GM15510 (cell line): ENCODE data around the gene RUVBL2.
"Not testable (repeated sequence)": the region's sequence is repeated elsewhere in the genome, so short reads cannot be mapped to it uniquely, and the experiment has no call there.

Source experiments
- POLR2A ChIP-seq: IDR thresholded peaks from 3 replicates; pipeline ENCODE4 v1.6.1; 2011; ENCODE audit warnings: borderline replicate concordance; ENCODE audit not compliant: insufficient read length; ENCODE audit errors: extremely low read depth

RUVBL2 gene

GRCh38 chr19:49016067-49016839, 22.6 kb downstream of the RUVBL2 start:
- TF ChIP-seq POLR2A = no peak

- no peak for TF ChIP-seq POLR2A
These were observed 23.5 kb downstream of the RUVBL2 start, which contains the start of gene LHB for GRCh38 chr19:49017041-49017665. Gene LHB, minus strand, starts transcription at chr19:49017091. Its CDS starts 10 bp downstream, at chr19:49017081.

GRCh38 chr19:49017666-49018351, 24.1 kb downstream of the RUVBL2 start:
- TF ChIP-seq POLR2A = no peak

- no peak for TF ChIP-seq POLR2A
These were observed 25.7 kb downstream of the RUVBL2 start for GRCh38 chr19:49019242-49019932.

GRCh38 chr19:49020342-49020741, 26.7 kb downstream of the RUVBL2 start:
- TF ChIP-seq POLR2A = no peak

GRCh38 chr19:49020931-49021895, 27.5 kb downstream of the RUVBL2 start:
- TF ChIP-seq POLR2A = no peak

GRCh38 chr19:49022116-49022515, 28.4 kb downstream of the RUVBL2 start:
- no peak for TF ChIP-seq POLR2A

- not testable (repeated sequence) for TF ChIP-seq POLR2A
These were observed 30.5 kb downstream of the RUVBL2 start, which contains the start of gene CGB3 for GRCh38 chr19:49024233-49024632. Gene CGB3, minus strand, starts transcription at chr19:49024333. Its CDS starts 362 bp downstream, at chr19:49023971.

- not testable (repeated sequence) for TF ChIP-seq POLR2A
These were observed 38.1 kb downstream of the RUVBL2 start, which contains the start of gene CGB2 for GRCh38 chr19:49031642-49032301. Gene CGB2, plus strand, starts transcription at chr19:49031890. Its CDS starts 206 bp downstream, at chr19:49032096.

- not testable (repeated sequence) for TF ChIP-seq POLR2A
These were observed 43.1 kb downstream of the RUVBL2 start, which contains the start of gene CGB1 for GRCh38 chr19:49036815-49037214. Gene CGB1, minus strand, starts transcription at chr19:49036895. Its CDS starts 184 bp downstream, at chr19:49036711.

- TF ChIP-seq POLR2A = no peak
These were observed 48.5 kb downstream of the RUVBL2 start for GRCh38 chr19:49042177-49042576.

- not testable (repeated sequence) for TF ChIP-seq POLR2A
These were observed 49.9 kb downstream of the RUVBL2 start, which contains the start of gene CGB5 for GRCh38 chr19:49043548-49043947. Gene CGB5, plus strand, starts transcription at chr19:49043848. Its CDS starts 362 bp downstream, at chr19:49044210.

- TF ChIP-seq POLR2A = not testable (repeated sequence)
These were observed 55.3 kb downstream of the RUVBL2 start, which contains the start of gene CGB8 for GRCh38 chr19:49049011-49049410. Gene CGB8, minus strand, starts transcription at chr19:49049111. Its CDS starts 372 bp downstream, at chr19:49048739.
